GM12878 (cell line): ENCODE measurements around the gene CHP1. TPM values are rescaled to one million over a fixed set of nuclear protein-coding genes. Genes with fewer than 3 reads are reported as not detected.

Experiments used
- ATAC-seq: fragments of 200-7000 bp; cut with Tn5 transposase; 3 replicates; pipeline ENCODE4 v1.9.1; 2020; ENCODE audit warnings: mild to moderate bottlenecking, moderate library complexity
- BruUV-seq: library from RNA; stranded (reverse); fragments of 400-500 nt; replicated peaks from 2 replicates; lab custom pipeline; 2021; lab: Mats Ljungman, UMichigan
- CTCF ChIA-PET: fragments of 300-600 bp; sonication (Branson Sonifier 250); formaldehyde crosslinking; extraction: SDS; loops from one replicate; lab custom pipeline; 2021; ENCODE audit warnings: inconsistent platforms; lab: Yijun Ruan, JAX
- POLR2A ChIA-PET: fragments of 350-600 bp; formaldehyde crosslinking; extraction: SDS; loops from one replicate; lab custom pipeline; 2021; ENCODE audit warnings: inconsistent platforms; lab: Charles Lee
- RAD21 ChIA-PET: fragments of 300-600 bp; sonication (Branson Sonifier 250); formaldehyde crosslinking; loops from one replicate; lab custom pipeline; 2023; ENCODE audit warnings: antibody characterized with exemption; ENCODE audit not compliant: unreplicated experiment; lab: Charles Lee
- SMC1A ChIA-PET: fragments of 300-600 bp; sonication (Branson Sonifier 250); formaldehyde crosslinking; loops from one replicate; lab custom pipeline; 2023; ENCODE audit not compliant: unreplicated experiment, uncharacterized antibody; lab: Charles Lee
- DNase-seq: peaks from one replicate; pipeline ENCODE4 v3.0.0-alpha.2; 2011; ENCODE audit warnings: low read depth, low spot score
- FAIRE-seq: peaks from 3 replicates; lab custom pipeline; 2011; peaks lifted over from hg19 to GRCh38; lab: Jason Lieb, UNC
- H2AFZ ChIP-seq: 2 replicates; pipeline ENCODE4 v1.6.0; 2011; ENCODE audit warnings: low read depth, low read length, control low read depth; ENCODE audit not compliant: control insufficient read depth
- H3K27ac ChIP-seq: 2 replicates; pipeline ENCODE4 v1.5.1; 2011; ENCODE audit warnings: control low read depth; ENCODE audit not compliant: control insufficient read depth, insufficient read depth
- H3K27me3 ChIP-seq, 2 experiments: replicated peaks in 1 of 2; 2 replicates each; pipeline versions ENCODE4 v1.6.0 to v1.6.1; 2011; ENCODE audit warnings: low read length in 1 of 2; ENCODE audit not compliant: control insufficient read depth in 2 of 2, insufficient read depth in 2 of 2
- H3K36me3 ChIP-seq, 2 experiments: 2 replicates each; pipeline ENCODE4 v1.5.1; 2011; ENCODE audit warnings: low read length in 1 of 2; ENCODE audit not compliant: control insufficient read depth in 2 of 2, insufficient read depth in 2 of 2
- H3K4me1 ChIP-seq: 2 replicates; pipeline ENCODE4 v1.6.1; 2011; ENCODE audit warnings: mild to moderate bottlenecking, low read length, moderate library complexity, mixed read lengths; ENCODE audit not compliant: control insufficient read depth, insufficient read depth
- H3K4me2 ChIP-seq: 2 replicates; pipeline ENCODE4 v1.6.0; 2011; ENCODE audit warnings: control low read depth; ENCODE audit not compliant: control insufficient read depth, insufficient read depth
- H3K4me3 ChIP-seq: fragments of 200-600 bp; sonication (generic); 2 replicates; pipeline ENCODE4 v1.5.1; 2016
- H3K79me2 ChIP-seq: 2 replicates; pipeline ENCODE4 v1.6.0; 2011; ENCODE audit warnings: low read length; ENCODE audit not compliant: control insufficient read depth, insufficient read depth
- H3K9ac ChIP-seq: 2 replicates; pipeline ENCODE4 v1.8.0; 2011; ENCODE audit warnings: low read length, control low read depth, mixed read lengths; ENCODE audit not compliant: control insufficient read depth, insufficient read depth
- H3K9me3 ChIP-seq: replicated peaks from 3 replicates; pipeline ENCODE4 v1.5.1; 2011; ENCODE audit warnings: mild to moderate bottlenecking, low read length; ENCODE audit not compliant: control insufficient read depth, insufficient read depth
- H4K20me1 ChIP-seq: 2 replicates; pipeline ENCODE4 v1.6.0; 2011; ENCODE audit not compliant: control insufficient read depth, insufficient read depth
- CBX3 ChIP-seq: fragments of 200-600 bp; sonication (generic); IDR thresholded peaks from 2 replicates; pipeline ENCODE4 v1.6.1; 2016; ENCODE audit warnings: low read depth, borderline replicate concordance
- CHD2 ChIP-seq: IDR thresholded peaks from 2 replicates; pipeline ENCODE4 v1.6.1; 2011; ENCODE audit warnings: low read depth, low read length, improper control_type of control experiment, borderline replicate concordance
- POLR2A ChIP-seq: IDR thresholded peaks from 2 replicates; pipeline ENCODE4 v1.6.1; 2011; ENCODE audit warnings: low read depth, mild to moderate bottlenecking, low read length
- POU2F2 ChIP-seq: IDR thresholded peaks from 3 replicates; pipeline ENCODE4 v1.6.1; 2011; ENCODE audit warnings: low read depth, mild to moderate bottlenecking, low read length, borderline replicate concordance
- RAD51 ChIP-seq: fragments of 450-650 bp; IDR thresholded peaks from 2 replicates; pipeline ENCODE4 v1.6.1; 2016; ENCODE audit warnings: moderate library complexity, mild to moderate bottlenecking, inconsistent platforms
- TCF12 ChIP-seq: IDR thresholded peaks from 2 replicates; pipeline ENCODE4 v1.6.1; 2011; ENCODE audit warnings: low read depth, mild to moderate bottlenecking, low read length
- YY1 ChIP-seq: IDR thresholded peaks from 2 replicates; pipeline ENCODE4 v1.6.1; 2011; ENCODE audit warnings: low read depth, mild to moderate bottlenecking, low read length
- ZZZ3 ChIP-seq: IDR thresholded peaks from 2 replicates; pipeline ENCODE4 v1.6.1; 2011; ENCODE audit warnings: low read depth; ENCODE audit not compliant: control insufficient read depth, insufficient read length
- WGBS: methylation state at CpG from one replicate; pipeline ENCODE4 v1.1.6; 2016; ENCODE audit warnings: low lambda C conversion rate; ENCODE audit not compliant: insufficient replicate concordance, insufficient coverage; ENCODE audit errors: missing lambda C conversion rate; 5-methylcytosine and 5-hydroxymethylcytosine counted together
- in situ Hi-C: fragments of 300-500 bp; cut with MboI; formaldehyde crosslinking; loops from 9 replicates; pipeline ENCODE4 v1.14.3; 2018; ENCODE audit warnings: mixed read lengths
- intact Hi-C: fragments of 100-400 bp; cut with micrococcal nuclease; formaldehyde crosslinking; loops from one replicate; pipeline ENCODE4 v1.14.2; 2022; ENCODE audit not compliant: unreplicated experiment
- polyA plus RNA-seq, 11 experiments: library from polyadenylated mRNA; depleted of rRNA in 4 of 11; unstranded in 6 of 11; stranded (reverse) in 5 of 11; fragments of >200 nt; fragmentation: Nextera tagmentation in 4 of 11; fragmentation: Illumina TruSeq in 1 of 11; extraction: Ambion mirVana in 4 of 11; extraction: Trizol in 1 of 11; gene quantifications; 1 replicate in 1 of 11; 2 replicates in 10 of 11; pipeline versions ENCODE4 v1.2.1 to v1.2.3, GENCODE V29; 2011 to 2016; ENCODE audit warnings: inconsistent platforms in 2 of 11, missing spikeins in 2 of 11, low read depth in 1 of 11
- total RNA-seq, 4 experiments: library from RNA; depleted of rRNA in 3 of 4; stranded (reverse); fragments of >200 nt in 3 of 4; fragmentation: Illumina TruSeq in 1 of 4; extraction: Trizol in 1 of 4; gene quantifications; 2 replicates each; pipeline versions ENCODE4 v1.2.1 to v1.2.3, GENCODE V29; 2013 to 2021
- TF ChIP-seq, protein P1 (sequence below): fragments of 450-650 bp; IDR thresholded peaks from 2 replicates; pipeline ENCODE4 v1.6.1; 2018; ENCODE audit warnings: mild to moderate bottlenecking, low read depth, moderate library complexity; ENCODE audit not compliant: partially characterized antibody

The CHP1 gene
- total and polyA plus RNA-seq, 10 of the 15 experiments (the other 5 are each of a cell fraction or from before 2014, with no cell fraction given), result 25.7 to 45.9 (median 39.1) TPM

DNA sequence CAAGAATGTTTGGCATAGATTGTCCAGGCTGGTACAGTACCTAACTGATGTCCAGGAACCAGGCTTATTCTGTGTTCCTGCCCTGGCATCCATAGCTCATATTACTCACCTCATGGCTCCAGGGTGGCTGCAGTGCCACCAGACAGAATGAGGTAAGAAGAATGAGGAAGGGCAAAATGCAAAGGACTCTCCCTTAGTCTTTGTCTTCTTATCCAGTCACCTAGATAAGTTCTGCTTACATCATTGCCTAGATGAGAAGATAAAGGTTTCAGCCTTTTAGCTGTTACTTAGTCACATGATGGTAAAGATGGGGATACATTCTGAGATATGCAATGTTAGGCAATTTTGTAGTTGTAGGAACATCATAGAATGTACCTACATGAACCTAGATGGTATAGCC is 45.8 kb downstream of the CHP1 start:
- Histone ChIP-seq H2AFZ (no peak overlapping the region), H3K27ac (no peak overlapping the region), H3K36me3 (peaks cover 0 to 1% of the 10 kb centered on the region in 2 experiments; a peak in 1 of 4 replicates), H3K4me3 (no peak overlapping the region)
- intact Hi-C loops, result no loop called here
- RAD21 ChIA-PET, result no interaction called here
- SMC1A ChIA-PET, result no interaction called here
- TF ChIP-seq POLR2A, result no peak
- no peak for TF ChIP-seq CHD2
- no peak for TF ChIP-seq YY1
- TF ChIP-seq, all 136 proteins: peak for 0
- H3K27me3 ChIP-seq, result no peaks in the 10 kb centered on the region
- BruUV-seq, result no TSS peak
- H3K4me2 ChIP-seq, result no peak overlapping the region
- no peak for DNase-seq
- no peaks in the 10 kb centered on the region for H3K4me1 ChIP-seq
- no peak for ATAC-seq
- CTCF ChIA-PET, result no interaction called here
- FAIRE-seq, result no peak
- no peaks in the 10 kb centered on the region for H3K9me3 ChIP-seq
- H4K20me1 ChIP-seq, result no peaks in the 10 kb centered on the region
- in situ Hi-C loops, result no loop called here
- POLR2A ChIA-PET, result no interaction called here
- no peak overlapping the region for H3K9ac ChIP-seq
- H3K79me2 ChIP-seq, result no peaks in the 10 kb centered on the region

DNA sequence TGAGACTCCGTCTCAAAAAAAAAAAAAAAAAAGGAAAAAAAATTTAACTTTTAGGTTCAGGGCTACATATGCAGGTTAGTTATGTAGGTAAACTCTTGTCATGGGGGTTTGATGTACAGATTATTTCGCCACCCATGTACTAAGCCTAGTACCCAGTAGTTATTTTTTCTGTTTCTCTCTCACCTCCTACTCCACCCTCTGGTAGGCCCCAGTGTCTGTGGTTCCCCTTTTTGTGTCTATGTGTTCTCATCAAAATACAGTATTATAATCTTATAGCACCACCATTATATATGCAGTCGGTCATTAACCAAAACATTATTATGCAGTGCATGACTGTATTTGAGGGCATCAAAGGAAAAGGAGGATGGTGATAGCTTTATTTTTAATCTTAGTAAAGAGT is 47.3 kb downstream of the CHP1 start:
- RAD21 ChIA-PET, result no interaction called here
- intact Hi-C loops, result no loop called here

More for the DNA sequence above, 47.3 kb downstream of the CHP1 start:
- no peaks in the 10 kb centered on the region for H3K27me3 ChIP-seq
- in situ Hi-C loops, result no loop called here
- SMC1A ChIA-PET, result no interaction called here
- peaks cover 5% of the 10 kb centered on the region for H3K4me1 ChIP-seq
- peaks cover 0 to 1% of the 10 kb centered on the region in 2 experiments; a peak in 1 of 4 replicates for H3K36me3 ChIP-seq
- H2AFZ ChIP-seq, result no peak overlapping the region
- WGBS, result 100% methylated on average over 2 of the region's 3 CpGs
- no peak overlapping the region for H3K9ac ChIP-seq
- TF ChIP-seq TCF12 (no peak), POU2F2 (no peak), CBX3 (no peak), RAD51 (no peak), ZZZ3 (no peak)
- TF ChIP-seq, protein P1, sequence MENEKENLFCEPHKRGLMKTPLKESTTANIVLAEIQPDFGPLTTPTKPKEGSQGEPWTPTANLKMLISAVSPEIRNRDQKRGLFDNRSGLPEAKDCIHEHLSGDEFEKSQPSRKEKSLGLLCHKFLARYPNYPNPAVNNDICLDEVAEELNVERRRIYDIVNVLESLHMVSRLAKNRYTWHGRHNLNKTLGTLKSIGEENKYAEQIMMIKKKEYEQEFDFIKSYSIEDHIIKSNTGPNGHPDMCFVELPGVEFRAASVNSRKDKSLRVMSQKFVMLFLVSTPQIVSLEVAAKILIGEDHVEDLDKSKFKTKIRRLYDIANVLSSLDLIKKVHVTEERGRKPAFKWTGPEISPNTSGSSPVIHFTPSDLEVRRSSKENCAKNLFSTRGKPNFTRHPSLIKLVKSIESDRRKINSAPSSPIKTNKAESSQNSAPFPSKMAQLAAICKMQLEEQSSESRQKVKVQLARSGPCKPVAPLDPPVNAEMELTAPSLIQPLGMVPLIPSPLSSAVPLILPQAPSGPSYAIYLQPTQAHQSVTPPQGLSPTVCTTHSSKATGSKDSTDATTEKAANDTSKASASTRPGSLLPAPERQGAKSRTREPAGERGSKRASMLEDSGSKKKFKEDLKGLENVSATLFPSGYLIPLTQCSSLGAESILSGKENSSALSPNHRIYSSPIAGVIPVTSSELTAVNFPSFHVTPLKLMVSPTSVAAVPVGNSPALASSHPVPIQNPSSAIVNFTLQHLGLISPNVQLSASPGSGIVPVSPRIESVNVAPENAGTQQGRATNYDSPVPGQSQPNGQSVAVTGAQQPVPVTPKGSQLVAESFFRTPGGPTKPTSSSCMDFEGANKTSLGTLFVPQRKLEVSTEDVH, result no peak
- TF ChIP-seq, all 136 proteins: peak for 0
- BruUV-seq, result no TSS peak
- DNase-seq (no peak), ATAC-seq (no peak), FAIRE-seq (no peak)
- Histone ChIP-seq H3K4me3 (no peak overlapping the region), H3K4me2 (no peak overlapping the region), H4K20me1 (no peaks in the 10 kb centered on the region), H3K79me2 (no peaks in the 10 kb centered on the region; the same call in 1 of the 2 replicates), H3K9me3 (no peaks in the 10 kb centered on the region), H3K27ac (no peak overlapping the region)
- CTCF ChIA-PET, result interaction anchor here (1.0 kb wide), 1 partner anchor 188 kb away, joined by 3 read pairs; no protein-coding TSS in a partner anchor
- POLR2A ChIA-PET, result interaction anchor here (0.6 kb wide), 1 partner anchor 1967 kb away, joined by 4 read pairs; no protein-coding TSS in a partner anchor
